WTC11 (cell line): Measurements from ENCODE around the gene TBC1D24. TPM values are rescaled to one million over a fixed set of nuclear protein-coding genes. Genes with fewer than 3 reads are reported as not detected.

Source experiments
- ATAC-seq: fragments of 200-7000 bp; cut with Tn5 transposase; 2 replicates; pipeline ENCODE4 v1.10.0; 2021; ENCODE audit warnings: mild to moderate bottlenecking, moderate library complexity
- CTCF ChIA-PET: fragments of 300-600 bp; sonication (Branson Sonifier 250); formaldehyde crosslinking; loops from one replicate; lab custom pipeline; 2021; ENCODE audit warnings: antibody characterized with exemption; lab: Charles Lee
- POLR2A ChIA-PET: fragments of 350-600 bp; sonication (Branson Sonifier 250); formaldehyde crosslinking; loops from one replicate; lab custom pipeline; 2021; ENCODE audit warnings: antibody characterized with exemption; lab: Charles Lee
- DNase-seq: peaks from one replicate; pipeline ENCODE4 v3.0.0; 2021; ENCODE audit warnings: low spot score
- H3K27ac Mint-ChIP-seq: 2 replicates; pipeline ENCODE4 v1.8.0; 2021; ENCODE audit warnings: mixed read lengths
- H3K27me3 Mint-ChIP-seq: 2 replicates; pipeline ENCODE4 v1.8.0; 2021; ENCODE audit warnings: low read depth, mild to moderate bottlenecking, moderate library complexity, mixed read lengths
- H3K36me3 Mint-ChIP-seq: 2 replicates; pipeline ENCODE4 v1.8.0; 2021; ENCODE audit warnings: mixed read lengths
- H3K4me1 Mint-ChIP-seq: 2 replicates; pipeline ENCODE4 v1.8.0; 2022; ENCODE audit warnings: mixed read lengths
- H3K4me3 Mint-ChIP-seq: 2 replicates; pipeline ENCODE4 v1.8.0; 2021; ENCODE audit warnings: mild to moderate bottlenecking, moderate library complexity, mixed read lengths
- H3K9me3 Mint-ChIP-seq: 2 replicates; pipeline ENCODE4 v1.8.0; 2021; ENCODE audit warnings: mixed read lengths
- AR ChIP-seq: fragments of 250-450 bp; sonication (Bioruptor Pico); IDR thresholded peaks from 2 replicates; pipeline ENCODE4 v1.9.0; 2021; ENCODE audit warnings: mild to moderate bottlenecking
- CREM ChIP-seq: sonication (generic); formaldehyde crosslinking; IDR thresholded peaks from 2 replicates; pipeline ENCODE4 v1.8.1; 2022; ENCODE audit warnings: mild to moderate bottlenecking, missing genetic modification reagents, moderate library complexity
- MAX ChIP-seq: sonication (generic); formaldehyde crosslinking; IDR thresholded peaks from 2 replicates; pipeline ENCODE4 v1.8.0; 2022; ENCODE audit warnings: mild to moderate bottlenecking, missing genetic modification reagents
- PRDM15 ChIP-seq: sonication (generic); formaldehyde crosslinking; IDR thresholded peaks from 2 replicates; pipeline ENCODE4 v1.8.0; 2022; ENCODE audit warnings: missing genetic modification reagents
- PREB ChIP-seq: sonication (generic); formaldehyde crosslinking; IDR thresholded peaks from 2 replicates; pipeline ENCODE4 v1.8.1; 2022; ENCODE audit warnings: mild to moderate bottlenecking, missing genetic modification reagents, moderate library complexity, borderline replicate concordance
- SOX15 ChIP-seq: fragments of 250-450 bp; sonication (Bioruptor Pico); IDR thresholded peaks from 2 replicates; pipeline ENCODE4 v1.9.0; 2021; ENCODE audit warnings: mild to moderate bottlenecking
- USF2 ChIP-seq: sonication (generic); formaldehyde crosslinking; IDR thresholded peaks from 2 replicates; pipeline ENCODE4 v1.8.1; 2023; ENCODE audit warnings: mild to moderate bottlenecking, missing genetic modification reagents, moderate library complexity
- ZNF263 ChIP-seq: sonication (generic); formaldehyde crosslinking; IDR thresholded peaks from 2 replicates; pipeline ENCODE4 v1.8.1; 2022; ENCODE audit warnings: low read depth, mild to moderate bottlenecking, moderate library complexity, missing genetic modification reagents
- ZNF671 ChIP-seq: fragments of 250-450 bp; sonication (Bioruptor Pico); IDR thresholded peaks from 2 replicates; pipeline ENCODE4 v1.8.0; 2021; ENCODE audit warnings: mild to moderate bottlenecking
- total RNA-seq: library from RNA; stranded (reverse); gene quantifications from 3 replicates; pipeline ENCODE4 v1.2.3, GENCODE V29; 2021

TBC1D24 gene
- total RNA-seq, 1 experiment from 2014 or later = 21.0 TPM

- peak overlapping the region; percentile 27 for H3K4me3 Mint-ChIP-seq
These were observed 5.3 kb upstream of the TBC1D24 start for GRCh38 chr16:2469399-2470233.

GRCh38 chr16:2470234-2470601 lies 4.7 kb upstream of the TBC1D24 start:
- peak overlapping the region; percentile 42 for H3K4me3 Mint-ChIP-seq
- POLR2A ChIA-PET = interaction anchor here (0.8 to 3.3 kb wide), 3 partner anchors 11 to 61 kb away, joined by 3 to 15 read pairs (median 3); partner anchors contain the start of genes CEMP1 and TEDC2
- no peak for DNase-seq
- ATAC-seq = no peak
- no peak overlapping the region for H3K27ac Mint-ChIP-seq
- TF ChIP-seq PRDM15 = no peak
- TF ChIP-seq CREM (CRISPR knock-in tag) = no peak
- TF ChIP-seq USF2 (CRISPR knock-in tag) = no peak
- TF ChIP-seq, all 79 proteins: peak for 0
- H3K27me3 Mint-ChIP-seq = peaks cover 38% of the 10 kb centered on the region
- H3K9me3 Mint-ChIP-seq = no peaks in the 10 kb centered on the region
- CTCF ChIA-PET = interaction anchor here (1.3 to 5.9 kb wide), 3 partner anchors 31 to 275 kb away, joined by 3 to 53 read pairs (median 4); no protein-coding TSS in a partner anchor
- peaks cover 19% of the 10 kb centered on the region for H3K4me1 Mint-ChIP-seq
- H3K36me3 Mint-ChIP-seq = no peaks in the 10 kb centered on the region

More at GRCh38 chr16:2469399-2470233, 5.3 kb upstream of the TBC1D24 start:
- H3K27ac Mint-ChIP-seq = no peak overlapping the region
- H3K27me3 Mint-ChIP-seq = peaks cover 38% of the 10 kb centered on the region
- no peaks in the 10 kb centered on the region for H3K9me3 Mint-ChIP-seq
- ATAC-seq = no peak
- no peaks in the 10 kb centered on the region for H3K36me3 Mint-ChIP-seq
- no peak for DNase-seq
- ChIA-PET POLR2A (interaction anchor here (1.3 to 3.3 kb wide), 2 partner anchors 10 to 14 kb away, joined by 3 to 15 read pairs; partner anchors contain the start of gene TEDC2), CTCF (interaction anchor here (0.6 to 5.9 kb wide), 8 partner anchors 10 to 466 kb away, joined by 3 to 53 read pairs (median 4); partner anchors contain the start of genes ECI1 and TEDC2)
- no peak for TF ChIP-seq SOX15 (CRISPR knock-in tag)
- H3K4me1 Mint-ChIP-seq = peaks cover 19% of the 10 kb centered on the region

- Mint-ChIP-seq H3K27me3 (peaks cover 38% of the 10 kb centered on the region), H3K4me1 (peaks cover 19% of the 10 kb centered on the region), H3K36me3 (no peaks in the 10 kb centered on the region), H3K9me3 (no peaks in the 10 kb centered on the region), H3K27ac (no peak overlapping the region), H3K4me3 (peak overlapping the region; percentile 42)
- CTCF ChIA-PET = interaction anchor here (0.8 to 5.9 kb wide), 5 partner anchors 11 to 276 kb away, joined by 3 to 53 read pairs (median 4); partner anchors contain the start of gene TEDC2
- ATAC-seq (no peak), DNase-seq (no peak)
- TF ChIP-seq PREB (CRISPR knock-in tag) (no peak), ZNF263 (no peak), MAX (CRISPR knock-in tag) (no peak), ZNF671 (no peak), AR (CRISPR knock-in tag) (no peak)
- TF ChIP-seq, all 79 proteins: peak for 0
- POLR2A ChIA-PET = interaction anchor here (0.8 to 3.3 kb wide), 3 partner anchors 11 to 61 kb away, joined by 3 to 15 read pairs (median 3); partner anchors contain the start of genes CEMP1 and TEDC2
These were observed 4.3 kb upstream of the TBC1D24 start for GRCh38 chr16:2470603-2471015.
